Measurements from ENCODE around the gene TTBK2. TPM values are rescaled to one million over a fixed set of nuclear protein-coding genes. Genes with fewer than 3 reads are reported as not detected.
A peak's percentile ranks its signal among the peaks of the same experiment; 100 is the strongest.

TTBK2 gene
- polyA plus RNA-seq, 1 donor (not counting 4 experiments of a cell fraction or from before 2014, with no cell fraction given), result 7.3 TPM

DNA sequence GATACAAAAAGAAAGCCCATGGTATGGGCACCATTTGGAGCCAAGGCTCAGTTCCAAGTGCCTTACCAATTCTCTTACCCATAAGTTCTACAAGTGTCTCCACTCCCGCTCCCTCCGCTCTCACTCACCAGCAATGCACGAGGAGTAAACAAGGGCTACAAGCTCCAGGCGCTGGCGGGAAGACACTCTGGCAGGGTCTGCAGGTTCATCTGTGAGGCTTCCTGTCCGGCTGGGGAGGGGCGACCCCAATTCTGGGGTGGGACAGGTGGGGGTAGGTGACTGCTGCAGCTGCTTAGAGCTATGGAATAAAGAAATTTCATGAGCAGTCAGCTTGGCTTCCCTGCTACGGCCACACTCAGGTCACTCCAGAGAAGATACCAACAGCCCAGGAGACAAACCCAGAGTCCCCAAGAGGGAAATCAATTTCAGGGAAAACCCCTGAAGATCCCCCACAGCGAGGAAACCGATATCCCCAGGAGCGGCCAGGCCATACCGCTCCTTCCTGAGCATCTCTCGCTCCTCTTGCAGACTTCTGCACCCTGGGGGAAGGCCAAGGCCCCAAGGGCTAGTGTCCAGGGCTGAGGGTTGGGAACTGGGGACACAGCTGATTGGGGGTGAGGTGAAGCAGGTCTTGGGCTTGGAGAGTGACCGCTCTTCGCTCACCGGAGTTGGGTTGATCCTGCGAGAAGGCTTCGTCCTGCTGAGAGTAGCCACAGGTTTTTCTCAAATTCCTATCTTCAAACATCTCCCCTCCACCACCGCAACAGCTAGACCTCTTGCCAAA is 185.0 kb downstream of the TTBK2 start:
- FAIRE-seq (no peak), DNase-seq (ENCODE audit: low read depth, low spot score) (no peak)
- peaks cover 12% of the 10 kb centered on the region for H3K4me1 ChIP-seq (ENCODE audit: control insufficient read depth, extremely low read depth, insufficient read depth, low read length)
- H3K4me2 ChIP-seq (ENCODE audit: control insufficient read depth, extremely low read depth, insufficient read depth, low read depth, low read length), result peak overlapping the region; percentile 70
- no peaks in the 10 kb centered on the region for H3K27me3 ChIP-seq (ENCODE audit: control insufficient read depth, extremely low read depth, insufficient read depth, low read length)
- dilution Hi-C loops (cut with MboI; ENCODE audit: extremely low pct_ligation_motif_present, low sequenced_read_pairs), result no loop called here
- no peak overlapping the region for H2AFZ ChIP-seq (ENCODE audit: control insufficient read depth, low read length)
- TF ChIP-seq EZH2 (IDR thresholded peaks at IDR 0.05; ENCODE audit: low read length), result no peak
- TF ChIP-seq, protein P1, sequence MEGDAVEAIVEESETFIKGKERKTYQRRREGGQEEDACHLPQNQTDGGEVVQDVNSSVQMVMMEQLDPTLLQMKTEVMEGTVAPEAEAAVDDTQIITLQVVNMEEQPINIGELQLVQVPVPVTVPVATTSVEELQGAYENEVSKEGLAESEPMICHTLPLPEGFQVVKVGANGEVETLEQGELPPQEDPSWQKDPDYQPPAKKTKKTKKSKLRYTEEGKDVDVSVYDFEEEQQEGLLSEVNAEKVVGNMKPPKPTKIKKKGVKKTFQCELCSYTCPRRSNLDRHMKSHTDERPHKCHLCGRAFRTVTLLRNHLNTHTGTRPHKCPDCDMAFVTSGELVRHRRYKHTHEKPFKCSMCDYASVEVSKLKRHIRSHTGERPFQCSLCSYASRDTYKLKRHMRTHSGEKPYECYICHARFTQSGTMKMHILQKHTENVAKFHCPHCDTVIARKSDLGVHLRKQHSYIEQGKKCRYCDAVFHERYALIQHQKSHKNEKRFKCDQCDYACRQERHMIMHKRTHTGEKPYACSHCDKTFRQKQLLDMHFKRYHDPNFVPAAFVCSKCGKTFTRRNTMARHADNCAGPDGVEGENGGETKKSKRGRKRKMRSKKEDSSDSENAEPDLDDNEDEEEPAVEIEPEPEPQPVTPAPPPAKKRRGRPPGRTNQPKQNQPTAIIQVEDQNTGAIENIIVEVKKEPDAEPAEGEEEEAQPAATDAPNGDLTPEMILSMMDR (optimal IDR thresholded peaks at IDR 0.05 in 1 of 3, IDR thresholded peaks at IDR 0.05 in 1 of 3, conservative IDR thresholded peaks at IDR 0.05 in 1 of 3; ENCODE audit: extremely low read depth in 1 of 3, insufficient read depth in 2 of 3, low read length in 3 of 3), result no peak
- peaks cover 17 to 37% of the 10 kb centered on the region in 2 experiments for H3K36me3 ChIP-seq (ENCODE audit: control insufficient read depth in 2 of 2, extremely low read depth in 1 of 2, insufficient read depth in 2 of 2, low read length in 2 of 2)
- H3K9me3 ChIP-seq (ENCODE audit: control insufficient read depth, low read depth, low read length), result no peaks in the 10 kb centered on the region
- no peaks in the 10 kb centered on the region for H4K20me1 ChIP-seq (ENCODE audit: control insufficient read depth, extremely low read depth, insufficient read depth, low read length)
- peaks cover 4% of the 10 kb centered on the region for H3K79me2 ChIP-seq (ENCODE audit: control insufficient read depth, insufficient read depth, low read length)
- H3K9ac ChIP-seq (ENCODE audit: control insufficient read depth, extremely low read depth, insufficient read depth, low read length), result peak overlapping the region; percentile 81
- H3K27ac ChIP-seq (ENCODE audit: control insufficient read depth, insufficient read depth, low read length), result no peak overlapping the region
- peak overlapping the region; percentile 76 to 79 (median 76) for H3K4me3 ChIP-seq (ENCODE audit: control insufficient read depth in 2 of 3, extremely low read depth in 1 of 3, insufficient read depth in 2 of 3, low read depth in 1 of 3, low read length in 3 of 3)
- H3K9me1 ChIP-seq (ENCODE audit: control insufficient read depth, extremely low read depth, insufficient read depth, low read length), result no peaks in the 10 kb centered on the region

DNA sequence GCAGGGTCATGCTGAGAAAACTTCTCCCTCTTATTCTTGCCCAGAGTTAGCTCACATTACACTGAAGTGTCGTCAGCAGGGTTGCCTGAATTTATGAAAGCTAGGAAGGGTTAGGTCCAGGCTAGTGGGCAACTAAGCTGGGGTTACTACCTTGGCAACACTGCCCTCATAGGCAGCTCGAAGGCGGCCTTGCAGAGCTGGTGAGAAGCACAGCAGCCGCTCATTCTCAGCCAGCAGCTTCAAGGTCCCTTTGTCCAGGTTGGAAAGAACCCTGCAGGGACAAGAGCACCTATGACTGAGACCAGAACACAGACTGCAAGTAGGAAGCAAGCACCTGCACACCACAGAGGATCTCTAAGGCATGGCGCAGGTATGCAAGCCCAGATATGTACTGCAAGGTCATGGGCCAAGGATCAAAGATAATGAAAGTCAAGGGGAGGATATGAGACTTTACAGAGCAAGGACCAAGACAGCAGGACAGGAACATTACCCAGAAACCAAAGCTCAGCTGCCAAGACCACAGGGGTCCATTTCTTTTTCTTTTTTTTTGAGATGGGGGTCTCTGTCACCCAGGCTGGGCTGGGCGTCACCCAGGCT is 186.4 kb downstream of the TTBK2 start:
- dilution Hi-C loops (cut with MboI; ENCODE audit: extremely low pct_ligation_motif_present, low sequenced_read_pairs), result no loop called here
- Histone ChIP-seq H3K4me3 (ENCODE audit: control insufficient read depth in 2 of 3, extremely low read depth in 1 of 3, insufficient read depth in 2 of 3, low read depth in 1 of 3, low read length in 3 of 3) (no peak overlapping the region), H2AFZ (ENCODE audit: control insufficient read depth, low read length) (no peak overlapping the region), H3K27me3 (ENCODE audit: control insufficient read depth, extremely low read depth, insufficient read depth, low read length) (no peaks in the 10 kb centered on the region), H4K20me1 (ENCODE audit: control insufficient read depth, extremely low read depth, insufficient read depth, low read length) (no peaks in the 10 kb centered on the region), H3K36me3 (ENCODE audit: control insufficient read depth in 2 of 2, extremely low read depth in 1 of 2, insufficient read depth in 2 of 2, low read length in 2 of 2) (peaks cover 27 to 49% of the 10 kb centered on the region in 2 experiments), H3K9me1 (ENCODE audit: control insufficient read depth, extremely low read depth, insufficient read depth, low read length) (no peaks in the 10 kb centered on the region), H3K4me1 (ENCODE audit: control insufficient read depth, extremely low read depth, insufficient read depth, low read length) (peaks cover 12% of the 10 kb centered on the region), H3K27ac (ENCODE audit: control insufficient read depth, insufficient read depth, low read length) (no peak overlapping the region), H3K4me2 (ENCODE audit: control insufficient read depth, extremely low read depth, insufficient read depth, low read depth, low read length) (no peak overlapping the region), H3K79me2 (ENCODE audit: control insufficient read depth, insufficient read depth, low read length) (peaks cover 4% of the 10 kb centered on the region), H3K9me3 (ENCODE audit: control insufficient read depth, low read depth, low read length) (no peaks in the 10 kb centered on the region), H3K9ac (ENCODE audit: control insufficient read depth, extremely low read depth, insufficient read depth, low read length) (no peak overlapping the region)
- DNase-seq (ENCODE audit: low read depth, low spot score) (no peak), FAIRE-seq (no peak)
- TF ChIP-seq, protein P1 (optimal IDR thresholded peaks at IDR 0.05 in 1 of 3, IDR thresholded peaks at IDR 0.05 in 1 of 3, conservative IDR thresholded peaks at IDR 0.05 in 1 of 3; ENCODE audit: extremely low read depth in 1 of 3, insufficient read depth in 2 of 3, low read length in 3 of 3), result no peak
- no peak for TF ChIP-seq EZH2 (IDR thresholded peaks at IDR 0.05; ENCODE audit: low read length)

Data from keratinocyte (primary cell).